HCT116 (cell line): Measurements from ENCODE around the gene KRTAP4-8.
"Not testable (repeated sequence)": the region's sequence is repeated elsewhere in the genome, so short reads cannot be mapped to it uniquely, and the experiment has no call there.

Experiments used
- EZH2 ChIP-seq: fragments of 200-600 bp; sonication (generic); IDR thresholded peaks from 2 replicates; pipeline ENCODE4 v1.6.1; 2017; ENCODE audit warnings: antibody characterized with exemption, mixed run types
- POLR2A ChIP-seq: IDR thresholded peaks from 2 replicates; pipeline ENCODE4 v1.7.0; 2011; ENCODE audit warnings: borderline replicate concordance; ENCODE audit not compliant: insufficient read depth, insufficient read length; ENCODE audit errors: extremely low read depth
- SRF ChIP-seq: IDR thresholded peaks from 2 replicates; pipeline ENCODE4 v1.6.1; 2012; ENCODE audit warnings: low read depth
- TF ChIP-seq, protein P1 (sequence below), 3 experiments: fragments of 200-600 bp in 1 of 3; sonication (generic) in 1 of 3; IDR thresholded peaks in 2 of 3; conservative IDR thresholded peaks in 1 of 3; 2 replicates each; pipeline ENCODE4 v1.5.1; 2012 to 2017; ENCODE audit warnings: low read depth in 2 of 3, low read length in 2 of 3, antibody characterized with exemption in 1 of 3, borderline replicate concordance in 1 of 3, control low read depth in 1 of 3, mild to moderate bottlenecking in 1 of 3, mixed read lengths in 1 of 3, mixed run types in 1 of 3, moderate library complexity in 1 of 3; ENCODE audit not compliant: insufficient read depth in 1 of 3
- TF ChIP-seq, protein P2 (sequence below): IDR thresholded peaks from 2 replicates; pipeline ENCODE4 v1.6.1; 2012

DNA sequence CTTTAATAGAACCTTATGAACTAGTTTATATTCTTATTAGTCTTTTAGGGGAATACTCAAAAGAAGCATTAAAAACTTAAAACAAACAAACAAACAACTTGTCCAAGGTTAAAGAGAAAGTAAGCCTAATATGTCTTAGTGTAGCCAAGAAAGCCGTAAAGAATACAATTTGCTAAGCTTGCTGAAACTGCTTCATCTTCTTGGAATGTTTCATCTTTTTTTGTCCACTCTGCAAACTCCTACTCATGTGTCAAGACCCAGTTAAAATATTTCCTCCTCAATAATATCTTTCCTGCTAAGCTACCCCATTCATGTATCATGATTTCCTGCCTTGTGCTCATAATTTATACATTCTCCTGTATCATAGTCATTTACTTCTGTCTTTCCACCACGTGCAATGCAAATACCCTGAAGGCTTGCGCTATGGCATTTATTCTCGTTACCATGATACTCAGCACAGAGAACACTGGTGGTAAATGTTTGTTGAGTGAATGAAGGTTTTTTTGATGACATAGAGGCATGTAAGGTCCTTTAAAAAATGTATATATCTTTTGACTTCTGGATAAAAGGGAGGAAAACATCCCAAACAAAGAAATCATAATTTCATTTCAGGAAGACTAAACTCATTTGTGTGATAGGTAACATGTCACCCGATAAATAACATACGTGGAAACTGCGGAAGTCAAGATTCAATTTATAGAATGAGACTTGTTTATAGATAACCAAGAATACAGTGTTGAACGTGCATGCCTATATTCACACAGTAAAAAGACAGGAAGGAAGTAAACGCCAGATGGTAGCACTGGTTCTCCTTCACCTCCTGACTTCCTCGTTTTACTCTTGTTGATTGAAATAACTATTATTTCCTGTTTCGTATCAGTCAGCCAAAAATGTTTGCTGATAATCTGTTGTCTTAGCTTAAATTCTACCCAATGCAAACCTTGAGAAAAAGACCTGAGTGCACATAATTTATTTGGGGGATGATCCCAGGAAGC lies 22.1 kb upstream of the KRTAP4-8 start:
- TF ChIP-seq, protein P1, sequence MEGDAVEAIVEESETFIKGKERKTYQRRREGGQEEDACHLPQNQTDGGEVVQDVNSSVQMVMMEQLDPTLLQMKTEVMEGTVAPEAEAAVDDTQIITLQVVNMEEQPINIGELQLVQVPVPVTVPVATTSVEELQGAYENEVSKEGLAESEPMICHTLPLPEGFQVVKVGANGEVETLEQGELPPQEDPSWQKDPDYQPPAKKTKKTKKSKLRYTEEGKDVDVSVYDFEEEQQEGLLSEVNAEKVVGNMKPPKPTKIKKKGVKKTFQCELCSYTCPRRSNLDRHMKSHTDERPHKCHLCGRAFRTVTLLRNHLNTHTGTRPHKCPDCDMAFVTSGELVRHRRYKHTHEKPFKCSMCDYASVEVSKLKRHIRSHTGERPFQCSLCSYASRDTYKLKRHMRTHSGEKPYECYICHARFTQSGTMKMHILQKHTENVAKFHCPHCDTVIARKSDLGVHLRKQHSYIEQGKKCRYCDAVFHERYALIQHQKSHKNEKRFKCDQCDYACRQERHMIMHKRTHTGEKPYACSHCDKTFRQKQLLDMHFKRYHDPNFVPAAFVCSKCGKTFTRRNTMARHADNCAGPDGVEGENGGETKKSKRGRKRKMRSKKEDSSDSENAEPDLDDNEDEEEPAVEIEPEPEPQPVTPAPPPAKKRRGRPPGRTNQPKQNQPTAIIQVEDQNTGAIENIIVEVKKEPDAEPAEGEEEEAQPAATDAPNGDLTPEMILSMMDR (IDR thresholded peaks at IDR 0.05 in 2 of 3, conservative IDR thresholded peaks at IDR 0.05 in 1 of 3; ENCODE audit: borderline replicate concordance in 1 of 3, insufficient read depth in 1 of 3, low read depth in 2 of 3, low read length in 2 of 3), result not testable (repeated sequence)
- not testable (repeated sequence) for TF ChIP-seq POLR2A, SRF, EZH2
- TF ChIP-seq, protein P2, sequence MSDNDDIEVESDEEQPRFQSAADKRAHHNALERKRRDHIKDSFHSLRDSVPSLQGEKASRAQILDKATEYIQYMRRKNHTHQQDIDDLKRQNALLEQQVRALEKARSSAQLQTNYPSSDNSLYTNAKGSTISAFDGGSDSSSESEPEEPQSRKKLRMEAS, result not testable (repeated sequence)
